Fibroblast of pulmonary artery (primary cell): ENCODE measurements around the gene RTF1.
"Not testable (repeated sequence)": the region's sequence is repeated elsewhere in the genome, so short reads cannot be mapped to it uniquely, and the experiment has no call there.

Source experiments
- DNase-seq: peaks from one replicate; pipeline ENCODE4 v3.0.0-alpha.2; 2010; ENCODE audit warnings: low read depth
- H3K4me3 ChIP-seq: replicated peaks from 2 replicates; pipeline ENCODE4 v1.5.1; 2011; ENCODE audit warnings: low read depth, mild to moderate bottlenecking, control low read depth, low read length, moderate library complexity
- CTCF ChIP-seq: IDR thresholded peaks from 2 replicates; pipeline ENCODE4 v1.5.1; 2011; ENCODE audit warnings: mild to moderate bottlenecking, control low read depth, low read length, inconsistent platforms; ENCODE audit errors: missing control alignments

Gene RTF1

DNA sequence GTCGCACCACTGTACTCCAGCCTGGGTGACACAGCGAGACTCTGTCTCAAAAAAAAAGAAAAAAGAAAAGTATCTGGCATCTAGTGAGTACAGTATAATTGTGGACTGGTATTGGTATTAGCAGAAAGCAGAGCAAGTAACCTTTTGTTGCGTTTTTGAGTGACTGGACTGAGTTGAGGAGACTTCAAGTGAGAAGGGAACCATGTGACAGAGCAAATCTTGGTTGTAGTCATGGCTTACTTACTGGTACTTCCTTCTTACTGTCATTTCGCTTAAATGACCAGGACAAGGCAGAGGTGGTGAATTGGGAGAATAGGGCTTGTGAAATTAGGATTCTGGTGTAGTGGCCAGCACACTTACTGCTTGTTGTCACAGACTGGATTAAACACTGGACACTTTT, 20.6 kb downstream of the RTF1 start:
- H3K4me3 ChIP-seq = no peak overlapping the region
- no peak for TF ChIP-seq CTCF
- no peak for DNase-seq

- no peak for TF ChIP-seq CTCF
- DNase-seq = no peak
- H3K4me3 ChIP-seq = no peak overlapping the region
Measured at GRCh38 chr15:41438206-41438605, 21.3 kb downstream of the RTF1 start.

DNA sequence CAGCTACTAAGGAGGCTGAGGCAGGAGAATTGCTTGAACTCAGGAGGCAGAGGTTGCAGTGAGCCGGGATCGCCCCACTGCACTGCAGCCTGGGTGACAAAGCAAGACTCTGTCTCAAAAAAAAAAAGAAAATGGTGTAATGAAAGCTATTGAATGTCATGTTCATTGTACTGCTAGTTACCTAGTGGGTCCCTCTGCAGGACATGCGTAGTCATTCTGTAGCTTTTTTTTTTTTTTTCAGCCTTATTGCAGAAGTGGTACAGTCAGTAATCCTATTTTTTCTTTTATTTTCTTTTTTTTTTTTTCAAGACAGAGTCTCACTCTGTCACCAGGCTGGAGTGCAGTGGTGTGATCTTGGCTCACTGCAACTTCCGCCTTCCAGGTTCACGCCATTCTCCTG, 21.9 kb downstream of the RTF1 start:
- not testable (repeated sequence) for H3K4me3 ChIP-seq, DNase-seq

DNA sequence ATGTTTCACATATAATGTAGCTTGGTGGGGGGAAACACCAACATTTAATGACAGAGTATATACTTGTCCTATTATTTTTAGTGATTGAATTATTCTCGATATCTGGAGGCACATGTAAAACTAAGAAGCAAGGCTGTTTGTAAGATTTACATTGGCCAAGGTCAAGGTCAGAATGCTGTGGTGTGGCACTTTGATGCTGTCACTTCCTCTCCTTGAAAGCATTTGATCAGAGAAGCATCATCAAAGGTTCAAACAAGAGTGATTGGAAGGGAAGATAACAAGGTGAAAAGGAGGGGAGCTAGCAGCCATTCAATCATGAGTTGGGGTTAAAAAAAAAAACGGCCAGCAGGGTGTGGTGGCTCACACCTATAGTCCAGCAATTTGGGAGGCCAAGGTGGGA, 26.4 kb downstream of the RTF1 start:
- H3K4me3 ChIP-seq = no peak overlapping the region
- no peak for TF ChIP-seq CTCF
- no peak for DNase-seq

- DNase-seq = no peak
- TF ChIP-seq CTCF = no peak
- no peak overlapping the region for H3K4me3 ChIP-seq
Measured at GRCh38 chr15:41445399-41445798, 28.5 kb downstream of the RTF1 start.

DNA sequence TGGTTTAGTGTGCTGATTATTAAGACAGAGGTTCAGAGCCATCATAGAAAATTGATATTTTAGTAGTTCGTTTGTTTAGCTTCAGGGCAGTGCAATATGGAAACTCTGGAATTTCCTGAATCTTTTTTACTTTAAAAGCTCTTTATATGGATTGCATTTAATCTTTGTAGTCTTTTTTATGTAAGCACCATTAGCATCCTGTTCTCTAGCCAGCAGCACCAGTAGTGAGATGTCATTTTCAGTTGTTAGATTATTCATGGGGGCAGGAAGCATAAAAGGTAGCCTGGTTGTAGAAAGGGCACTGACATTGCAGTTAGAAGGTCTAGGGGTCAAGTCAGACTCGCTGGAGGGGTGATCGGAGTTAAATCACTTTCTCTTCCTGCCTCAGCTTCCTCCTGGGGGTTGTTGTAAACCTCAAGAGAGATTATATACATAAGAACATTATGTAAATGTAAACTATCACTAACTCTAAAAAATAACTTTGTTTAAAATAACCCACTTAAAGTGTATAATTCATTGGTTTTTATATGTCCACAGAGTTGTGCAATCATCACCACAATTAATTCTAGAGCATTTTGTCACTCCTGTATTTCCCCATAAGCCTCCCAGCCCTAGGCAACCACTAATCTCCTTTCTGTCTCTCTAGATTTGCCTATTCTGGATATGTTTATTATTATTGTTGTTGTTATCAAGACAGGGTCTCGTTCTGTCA, 45.3 kb downstream of the RTF1 start:
- TF ChIP-seq CTCF = no peak
- DNase-seq = no peak
- no peak overlapping the region for H3K4me3 ChIP-seq

- no peak for TF ChIP-seq CTCF
- H3K4me3 ChIP-seq = no peak overlapping the region
- no peak for DNase-seq
Measured at GRCh38 chr15:41464889-41465580, 48.1 kb downstream of the RTF1 start.
